NCI-H2171 (cell line): ENCODE measurements around the gene ADGRF4.
"Not testable (repeated sequence)": the region's sequence is repeated elsewhere in the genome, so short reads cannot be mapped to it uniquely, and the experiment has no call there.

ENCODE experiments used
- DNase-seq: peaks from one replicate; lab custom pipeline; 2025; lab: John Stamatoyannopoulos, UW

ADGRF4 gene

GRCh38 chr6:47734831-47735481 is 36.6 kb downstream of the ADGRF4 start:
- DNase-seq, result no peak

GRCh38 chr6:47736083-47736700 is 37.8 kb downstream of the ADGRF4 start:
- DNase-seq, result no peak

- DNase-seq, result no peak
These were observed 39.0 kb downstream of the ADGRF4 start for GRCh38 chr6:47737406-47737805.

- no peak for DNase-seq
These were observed 42.3 kb downstream of the ADGRF4 start for GRCh38 chr6:47740714-47741113.

- DNase-seq, result no peak
These were observed 43.4 kb downstream of the ADGRF4 start for GRCh38 chr6:47741807-47742206.

GRCh38 chr6:47743744-47744143 is 45.4 kb downstream of the ADGRF4 start:
- no peak for DNase-seq

- DNase-seq, result not testable (repeated sequence)
These were observed 46.9 kb downstream of the ADGRF4 start for GRCh38 chr6:47745269-47745668.

- DNase-seq, result no peak
These were observed 51.4 kb downstream of the ADGRF4 start for GRCh38 chr6:47749757-47750156.

GRCh38 chr6:47752801-47753200 is 54.4 kb downstream of the ADGRF4 start:
- no peak for DNase-seq

- no peak for DNase-seq
These were observed 61.0 kb downstream of the ADGRF4 start for GRCh38 chr6:47759364-47759763.

- no peak for DNase-seq
These were observed 64.1 kb downstream of the ADGRF4 start for GRCh38 chr6:47762502-47762901.

GRCh38 chr6:47766445-47766844 is 68.1 kb downstream of the ADGRF4 start:
- no peak for DNase-seq

GRCh38 chr6:47767102-47767501 is 68.7 kb downstream of the ADGRF4 start:
- no peak for DNase-seq

- no peak for DNase-seq
These were observed 71.6 kb downstream of the ADGRF4 start for GRCh38 chr6:47769982-47770381.
